Astrocyte of the spinal cord (primary cell): Measurements from ENCODE around the gene GPM6B.

Experiments used
- DNase-seq: peaks from one replicate; pipeline ENCODE4 v3.0.0; 2011; ENCODE audit warnings: low read depth, low spot score
- H3K4me3 ChIP-seq: 2 replicates; pipeline ENCODE4 v1.5.1; 2011; ENCODE audit warnings: low read depth, mild to moderate bottlenecking, low read length, moderate library complexity
- in situ Hi-C: cut with HindIII; loops from 2 replicates; pipeline ENCODE4 v1.10.0; 2017; ENCODE audit warnings: low sequenced_read_pairs
- TF ChIP-seq, protein P1 (sequence below): IDR thresholded peaks from 2 replicates; pipeline ENCODE4 v1.5.1; 2012; ENCODE audit warnings: low read depth, mild to moderate bottlenecking, low read length, inconsistent platforms

The GPM6B gene

DNA sequence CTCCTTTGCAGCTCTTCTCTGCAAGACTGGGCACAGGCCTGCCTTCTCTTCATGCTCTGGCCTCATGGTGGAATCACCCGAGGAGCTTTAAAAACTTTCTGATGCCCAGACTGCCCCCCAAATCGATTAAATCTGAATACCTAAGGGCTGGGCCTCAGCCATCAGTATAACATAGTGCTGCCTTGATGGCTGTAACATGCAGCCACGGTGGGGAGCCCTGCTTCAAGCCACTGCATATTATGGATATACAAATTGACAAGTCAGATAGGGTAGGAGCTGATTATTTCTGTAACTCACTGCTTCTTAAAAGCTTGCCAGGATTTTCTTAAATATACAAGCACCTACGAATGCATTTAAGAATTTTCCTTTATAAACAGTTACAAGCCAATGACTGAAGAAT is 40.5 kb downstream of the GPM6B start:
- in situ Hi-C loops: no loop called here
- TF ChIP-seq, protein P1, sequence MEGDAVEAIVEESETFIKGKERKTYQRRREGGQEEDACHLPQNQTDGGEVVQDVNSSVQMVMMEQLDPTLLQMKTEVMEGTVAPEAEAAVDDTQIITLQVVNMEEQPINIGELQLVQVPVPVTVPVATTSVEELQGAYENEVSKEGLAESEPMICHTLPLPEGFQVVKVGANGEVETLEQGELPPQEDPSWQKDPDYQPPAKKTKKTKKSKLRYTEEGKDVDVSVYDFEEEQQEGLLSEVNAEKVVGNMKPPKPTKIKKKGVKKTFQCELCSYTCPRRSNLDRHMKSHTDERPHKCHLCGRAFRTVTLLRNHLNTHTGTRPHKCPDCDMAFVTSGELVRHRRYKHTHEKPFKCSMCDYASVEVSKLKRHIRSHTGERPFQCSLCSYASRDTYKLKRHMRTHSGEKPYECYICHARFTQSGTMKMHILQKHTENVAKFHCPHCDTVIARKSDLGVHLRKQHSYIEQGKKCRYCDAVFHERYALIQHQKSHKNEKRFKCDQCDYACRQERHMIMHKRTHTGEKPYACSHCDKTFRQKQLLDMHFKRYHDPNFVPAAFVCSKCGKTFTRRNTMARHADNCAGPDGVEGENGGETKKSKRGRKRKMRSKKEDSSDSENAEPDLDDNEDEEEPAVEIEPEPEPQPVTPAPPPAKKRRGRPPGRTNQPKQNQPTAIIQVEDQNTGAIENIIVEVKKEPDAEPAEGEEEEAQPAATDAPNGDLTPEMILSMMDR: no peak
- DNase-seq: no peak
- H3K4me3 ChIP-seq: no peak overlapping the region

DNA sequence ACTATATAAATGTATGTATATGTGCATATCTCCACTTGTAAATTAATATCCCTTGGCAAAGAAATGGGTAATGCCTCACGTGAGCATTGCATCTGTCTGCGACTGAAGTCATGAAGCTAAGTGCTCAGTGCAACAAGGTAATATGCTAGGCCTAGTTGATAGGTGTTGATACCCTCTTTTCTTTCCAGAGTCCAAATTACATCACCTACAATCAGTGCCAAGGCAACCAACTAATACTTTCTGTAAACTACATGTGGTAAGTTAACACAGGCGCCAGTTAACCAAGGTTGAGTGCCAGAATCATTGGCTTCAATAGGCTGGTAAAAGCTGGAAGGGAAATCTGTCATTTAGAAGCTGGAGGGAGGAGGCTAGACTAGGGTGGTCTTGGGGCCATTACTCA is 41.1 kb downstream of the GPM6B start:
- in situ Hi-C loops: no loop called here
- TF ChIP-seq, protein P1: no peak
- no peak overlapping the region for H3K4me3 ChIP-seq
- DNase-seq: no peak

DNA sequence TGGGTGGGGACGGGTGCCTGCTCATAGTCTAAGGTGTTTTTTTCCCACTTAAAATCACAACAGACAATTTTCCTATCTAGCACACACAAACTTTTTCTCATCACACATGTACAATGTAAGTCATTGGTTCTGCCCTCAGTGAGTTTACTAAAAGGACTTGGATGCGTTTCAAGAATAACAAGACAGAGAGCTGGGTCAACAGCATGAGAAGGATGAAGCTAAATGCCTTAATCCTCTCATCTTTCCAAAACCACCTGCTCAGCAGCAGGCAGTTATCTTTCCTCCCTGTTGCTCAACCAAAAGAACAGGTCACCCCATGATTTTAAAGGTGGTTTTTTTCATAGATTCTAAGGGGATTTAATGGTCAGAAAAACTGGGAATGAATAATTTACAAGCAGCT is 42.2 kb downstream of the GPM6B start:
- in situ Hi-C loops: no loop called here
- H3K4me3 ChIP-seq: no peak overlapping the region
- TF ChIP-seq, protein P1: no peak
- peak; percentile 3 for DNase-seq

DNA sequence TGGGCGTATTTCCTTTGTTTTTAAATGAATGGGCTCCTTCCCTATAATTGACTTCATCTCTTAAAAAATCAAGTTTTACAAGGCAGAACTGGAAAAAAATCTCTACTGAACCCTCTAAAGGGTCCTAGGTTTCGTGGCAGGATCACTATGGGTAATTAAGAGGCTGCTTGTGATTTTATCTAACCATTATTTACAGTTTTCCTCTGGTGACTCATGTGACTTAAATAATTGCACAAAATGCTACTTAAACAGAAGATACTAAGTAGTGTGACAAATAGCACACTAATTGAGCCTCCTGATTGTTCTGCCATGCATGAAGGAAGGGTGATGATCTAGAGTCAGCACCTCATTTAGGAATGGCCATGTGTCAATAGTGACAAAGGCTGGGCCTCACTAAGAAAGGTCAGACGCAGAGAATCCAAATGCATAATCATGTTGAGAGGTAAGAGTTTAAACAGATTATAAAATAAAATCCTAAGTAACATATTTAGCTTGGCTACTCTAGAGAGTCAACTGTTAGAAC is 46.8 kb downstream of the GPM6B start:
- TF ChIP-seq, protein P1: no peak
- in situ Hi-C loops: no loop called here
- no peak for DNase-seq
- no peak overlapping the region for H3K4me3 ChIP-seq

DNA sequence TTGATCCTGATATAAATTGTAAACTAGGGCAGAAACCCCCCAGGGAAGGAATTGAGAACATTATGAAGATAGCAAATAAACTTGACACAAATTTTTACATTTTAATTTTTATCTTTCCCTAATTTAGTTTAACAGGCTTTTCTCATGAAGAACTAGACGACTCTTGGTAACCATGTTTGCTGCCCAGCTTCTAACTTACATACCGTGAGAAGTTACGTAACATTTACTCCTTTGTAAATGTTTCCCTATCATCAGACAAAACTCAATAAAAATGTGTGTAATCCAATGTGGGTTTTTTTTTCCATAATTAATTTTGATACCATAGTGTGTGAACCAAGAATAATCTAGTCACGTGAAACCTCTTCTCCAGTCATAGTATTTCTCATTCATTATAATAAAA is 48.0 kb downstream of the GPM6B start:
- H3K4me3 ChIP-seq: no peak overlapping the region
- in situ Hi-C loops: no loop called here

DNA sequence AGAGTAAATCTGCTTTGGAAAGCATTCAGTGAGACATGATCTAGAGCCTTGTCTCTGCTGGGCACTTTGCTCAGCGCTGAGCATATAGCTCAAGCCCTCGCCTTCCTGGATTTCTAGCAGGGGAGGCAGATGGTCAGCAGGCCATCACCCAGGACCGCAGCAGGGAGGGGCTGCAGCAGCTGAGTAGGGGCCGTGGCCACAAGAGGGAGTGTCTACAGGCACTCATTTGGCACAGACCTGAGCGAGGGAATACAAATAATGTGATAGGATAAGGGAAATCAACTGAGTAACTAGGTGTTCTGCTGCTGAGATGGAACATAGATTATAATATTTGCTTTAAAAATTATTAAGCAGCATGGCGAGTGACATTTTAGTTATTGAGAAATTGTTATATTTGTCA is 52.1 kb downstream of the GPM6B start:
- TF ChIP-seq, protein P1: peak; percentile 52
- in situ Hi-C loops: no loop called here
- DNase-seq: peak; percentile 10
- H3K4me3 ChIP-seq: no peak overlapping the region

More for the DNA sequence above, 48.0 kb downstream of the GPM6B start:
- TF ChIP-seq, protein P1: no peak
- no peak for DNase-seq

DNA sequence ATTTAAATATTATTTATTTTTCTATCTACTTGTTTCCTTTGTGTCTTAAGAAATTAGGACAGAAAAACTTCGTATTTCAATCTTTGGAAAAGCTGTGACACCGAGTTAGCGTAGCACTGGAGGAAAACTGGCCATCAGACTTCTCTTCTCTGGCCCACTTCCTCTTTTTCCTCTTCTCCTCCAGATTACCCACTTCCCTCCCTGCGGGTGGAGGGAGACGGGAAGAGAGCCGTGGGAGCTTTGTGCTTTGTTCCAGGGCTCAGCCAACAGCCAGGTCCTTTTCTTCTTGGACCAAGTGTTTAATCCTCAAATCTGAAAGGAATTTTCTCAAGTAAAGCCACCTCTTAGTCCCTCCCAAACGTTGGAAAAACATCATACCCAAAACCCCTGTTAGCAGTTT is 52.6 kb downstream of the GPM6B start:
- TF ChIP-seq, protein P1: no peak
- no peak overlapping the region for H3K4me3 ChIP-seq
- DNase-seq: no peak
- in situ Hi-C loops: no loop called here
